ENCODE data around the gene HCFC1.

Gene HCFC1

GRCh38 chrX:153928846-153929245 lies 42.8 kb downstream of the HCFC1 start:
- H3K27ac ChIP-seq, result no peak overlapping the region
- in situ Hi-C loops (cut with HindIII; ENCODE audit: low pct_ligation_motif_present, low sequenced_read_pairs), result no loop called here
- no peak for TF ChIP-seq CTCF (IDR thresholded peaks at IDR 0.05; ENCODE audit: low read depth, low read length, missing control alignments)
- peaks cover 10% of the 10 kb centered on the region for H3K36me3 ChIP-seq (replicated peaks)
- DNase-seq, result no peak
- no peaks in the 10 kb centered on the region for H3K27me3 ChIP-seq (replicated peaks)
- H3K4me3 ChIP-seq (ENCODE audit: low read depth, low read length), result no peak overlapping the region

- TF ChIP-seq CTCF (IDR thresholded peaks at IDR 0.05; ENCODE audit: low read depth, low read length, missing control alignments), result peak; percentile 24
- peak; percentile 95 for DNase-seq
- in situ Hi-C loops (cut with HindIII; ENCODE audit: low pct_ligation_motif_present, low sequenced_read_pairs), result no loop called here
- peak overlapping the region; percentile 76 for H3K27ac ChIP-seq
- H3K36me3 ChIP-seq (replicated peaks), result peaks cover 8% of the 10 kb centered on the region
- H3K4me3 ChIP-seq (ENCODE audit: low read depth, low read length), result peak overlapping the region; percentile 58
- no peaks in the 10 kb centered on the region for H3K27me3 ChIP-seq (replicated peaks)
Measured at GRCh38 chrX:153927922-153928760, 43.5 kb downstream of the HCFC1 start.

- Histone ChIP-seq H3K4me3 (ENCODE audit: low read depth, low read length) (peak overlapping the region; percentile 58), H3K27ac (peak overlapping the region; percentile 76), H3K36me3 (replicated peaks) (peaks cover 7% of the 10 kb centered on the region), H3K27me3 (replicated peaks) (no peaks in the 10 kb centered on the region)
- no peak for DNase-seq
- TF ChIP-seq CTCF (IDR thresholded peaks at IDR 0.05; ENCODE audit: low read depth, low read length, missing control alignments), result no peak
- in situ Hi-C loops (cut with HindIII; ENCODE audit: low pct_ligation_motif_present, low sequenced_read_pairs), result no loop called here
Measured at GRCh38 chrX:153927672-153927921, 44.0 kb downstream of the HCFC1 start.

GRCh38 chrX:153926858-153927671 lies 44.6 kb downstream of the HCFC1 start:
- Histone ChIP-seq H3K27ac (peak overlapping the region; percentile 76), H3K27me3 (replicated peaks) (no peaks in the 10 kb centered on the region), H3K4me3 (ENCODE audit: low read depth, low read length) (peak overlapping the region; percentile 58), H3K36me3 (replicated peaks) (peaks cover 7% of the 10 kb centered on the region)
- in situ Hi-C loops (cut with HindIII; ENCODE audit: low pct_ligation_motif_present, low sequenced_read_pairs), result no loop called here
- TF ChIP-seq CTCF (IDR thresholded peaks at IDR 0.05; ENCODE audit: low read depth, low read length, missing control alignments), result no peak
- DNase-seq, result no peak

GRCh38 chrX:153926552-153926857 lies 45.1 kb downstream of the HCFC1 start:
- in situ Hi-C loops (cut with HindIII; ENCODE audit: low pct_ligation_motif_present, low sequenced_read_pairs), result no loop called here
- no peak overlapping the region for H3K27ac ChIP-seq
- no peak overlapping the region for H3K4me3 ChIP-seq (ENCODE audit: low read depth, low read length)
- no peaks in the 10 kb centered on the region for H3K27me3 ChIP-seq (replicated peaks)
- DNase-seq, result no peak
- no peak for TF ChIP-seq CTCF (IDR thresholded peaks at IDR 0.05; ENCODE audit: low read depth, low read length, missing control alignments)
- peaks cover 3% of the 10 kb centered on the region for H3K36me3 ChIP-seq (replicated peaks)
